SJCRH30 (cell line): Measurements from ENCODE around the gene NAGLU. TPM values are rescaled to one million over a fixed set of nuclear protein-coding genes. Genes with fewer than 3 reads are reported as not detected.

Experiments
- DNase-seq, 2 experiments: peaks; one replicate each; pipeline ENCODE4 v3.0.0-alpha.2; 2015 to 2020
- H3K27ac ChIP-seq: fragments of 250-450 bp; sonication (Bioruptor Pico); 2 replicates; pipeline ENCODE4 v1.5.1; 2020; ENCODE audit warnings: mild to moderate bottlenecking, moderate library complexity
- H3K27me3 ChIP-seq: fragments of 250-450 bp; sonication (Bioruptor Pico); 2 replicates; pipeline ENCODE4 v1.5.1; 2020; ENCODE audit warnings: mild to moderate bottlenecking, moderate library complexity
- H3K36me3 ChIP-seq: fragments of 250-450 bp; sonication (Bioruptor Pico); 2 replicates; pipeline ENCODE4 v1.5.1; 2020; ENCODE audit warnings: mild to moderate bottlenecking, moderate library complexity
- H3K4me1 ChIP-seq: fragments of 250-450 bp; sonication (Bioruptor Pico); 2 replicates; pipeline ENCODE4 v1.5.1; 2020; ENCODE audit warnings: mild to moderate bottlenecking, moderate library complexity
- H3K4me3 ChIP-seq: fragments of 250-450 bp; sonication (Bioruptor Pico); 2 replicates; pipeline ENCODE4 v1.5.1; 2020; ENCODE audit warnings: mild to moderate bottlenecking, moderate library complexity
- H3K9me3 ChIP-seq: fragments of 250-450 bp; sonication (Bioruptor Pico); replicated peaks from 2 replicates; pipeline ENCODE4 v1.5.1; 2020; ENCODE audit warnings: mild to moderate bottlenecking, moderate library complexity
- total RNA-seq: library from RNA; depleted of rRNA; stranded (reverse); fragments of >200 nt; shearing (Covaris generic); gene quantifications from 2 replicates; pipeline ENCODE4 v1.2.3, GENCODE V29; 2014

The NAGLU gene
- total RNA-seq, 1 experiment from 2014 or later, result 22.2 TPM

DNA sequence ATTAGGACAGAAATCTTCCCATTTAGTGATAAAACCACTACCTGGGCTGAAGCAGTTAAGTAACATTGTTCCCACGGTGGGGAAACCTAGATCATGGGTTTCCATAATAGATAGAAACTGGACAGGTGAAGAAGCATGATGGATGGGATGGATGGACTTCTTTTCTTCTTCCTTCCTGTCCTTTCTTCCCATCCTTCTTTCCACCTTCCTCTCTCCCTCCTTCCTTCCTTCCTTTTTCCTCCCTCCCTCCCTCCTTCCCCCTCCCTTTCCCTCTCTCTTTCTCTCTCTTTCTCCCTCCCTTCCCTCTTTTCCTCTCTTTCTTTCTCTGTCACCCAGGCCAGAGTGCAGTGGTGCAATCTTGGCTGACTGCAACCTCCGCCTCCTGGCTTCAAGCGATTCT lies 38.4 kb downstream of the NAGLU start:
- H3K9me3 ChIP-seq, result no peaks in the 10 kb centered on the region
- no peak overlapping the region for H3K27ac ChIP-seq
- H3K4me1 ChIP-seq, result no peaks in the 10 kb centered on the region; the same call in 1 of the 2 replicates
- DNase-seq, result no peak
- H3K36me3 ChIP-seq, result peaks cover 50% of the 10 kb centered on the region
- no peaks in the 10 kb centered on the region for H3K27me3 ChIP-seq
- no peak overlapping the region for H3K4me3 ChIP-seq

DNA sequence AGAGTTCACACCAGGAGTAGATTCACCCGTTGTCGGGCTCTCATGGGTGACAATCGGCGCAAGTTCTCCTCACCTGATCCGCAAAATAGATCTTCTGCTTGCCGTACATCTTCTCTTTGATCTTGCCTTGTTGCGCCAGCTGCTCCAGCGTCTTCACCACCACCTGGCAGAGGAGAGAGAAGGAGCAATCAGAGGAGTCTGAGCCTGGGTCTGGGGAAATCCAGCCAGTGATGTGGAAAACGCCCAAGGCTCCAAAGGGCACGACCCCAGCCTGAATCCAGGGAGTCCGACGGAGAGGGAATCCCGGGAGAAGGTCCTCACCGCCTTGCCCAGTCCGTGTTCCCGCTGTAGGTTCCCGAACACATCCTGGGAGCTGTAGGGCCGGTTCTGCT lies 41.1 kb downstream of the NAGLU start:
- peak overlapping the region; percentile 52 for H3K27ac ChIP-seq
- H3K4me3 ChIP-seq, result peak overlapping the region; percentile 66
- no peaks in the 10 kb centered on the region for H3K27me3 ChIP-seq
- no peaks in the 10 kb centered on the region; the same call in 1 of the 2 replicates for H3K4me1 ChIP-seq
- no peak for DNase-seq
- H3K9me3 ChIP-seq, result no peaks in the 10 kb centered on the region
- peaks cover 30% of the 10 kb centered on the region for H3K36me3 ChIP-seq

DNA sequence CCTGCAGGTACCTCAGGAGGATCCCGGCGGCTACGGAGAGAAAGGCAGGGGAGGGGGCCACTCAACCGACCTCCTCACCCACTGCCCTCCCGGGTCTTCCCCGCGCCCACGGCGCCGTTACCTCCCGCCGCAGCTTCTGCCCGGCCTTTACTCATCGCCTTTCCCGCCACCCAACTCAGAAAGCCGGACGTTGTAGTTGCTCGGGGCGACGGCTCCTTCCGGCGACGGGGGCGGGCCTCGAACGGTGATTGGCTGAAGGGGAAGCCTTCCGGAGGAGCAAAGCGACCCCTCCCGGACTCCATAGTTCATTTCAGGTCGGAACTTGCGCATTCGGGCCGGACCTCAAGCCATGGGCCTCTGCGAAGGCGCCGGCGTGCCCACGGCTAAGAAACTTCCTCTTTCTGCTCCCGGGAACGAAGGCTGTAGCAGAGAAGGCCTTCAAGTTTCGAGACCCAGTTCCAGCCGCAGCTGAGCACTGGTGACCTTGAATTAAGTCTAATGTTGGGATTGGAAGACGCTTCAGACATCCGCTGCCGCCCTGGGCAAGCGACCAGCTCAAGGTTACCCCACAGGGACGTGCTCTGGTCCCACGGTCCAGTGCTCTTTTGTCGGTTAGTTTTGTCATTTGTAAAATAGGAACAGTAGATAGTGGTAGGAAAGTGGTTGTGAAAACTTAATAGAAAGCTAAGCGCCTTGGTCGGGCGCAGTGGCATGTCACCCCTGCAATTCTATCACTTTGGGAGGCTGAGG lies 41.7 kb downstream of the NAGLU start, which contains the start of gene PSMC3IP:
PSMC3IP (minus strand) TSS at position 198 of the 750 bp plus-strand sequence; CDS start at position 155, 43 bp downstream.
- no peaks in the 10 kb centered on the region; the same call in 1 of the 2 replicates for H3K4me1 ChIP-seq
- DNase-seq, result peak; percentile 95
- peak within 1 kb of the TSS; percentile 52 for H3K27ac ChIP-seq
- H3K9me3 ChIP-seq, result no peaks in the 10 kb centered on the region
- peaks cover 29% of the 10 kb centered on the region for H3K36me3 ChIP-seq
- H3K4me3 ChIP-seq, result peak within 1 kb of the TSS; percentile 66
- H3K27me3 ChIP-seq, result no peaks in the 10 kb centered on the region

DNA sequence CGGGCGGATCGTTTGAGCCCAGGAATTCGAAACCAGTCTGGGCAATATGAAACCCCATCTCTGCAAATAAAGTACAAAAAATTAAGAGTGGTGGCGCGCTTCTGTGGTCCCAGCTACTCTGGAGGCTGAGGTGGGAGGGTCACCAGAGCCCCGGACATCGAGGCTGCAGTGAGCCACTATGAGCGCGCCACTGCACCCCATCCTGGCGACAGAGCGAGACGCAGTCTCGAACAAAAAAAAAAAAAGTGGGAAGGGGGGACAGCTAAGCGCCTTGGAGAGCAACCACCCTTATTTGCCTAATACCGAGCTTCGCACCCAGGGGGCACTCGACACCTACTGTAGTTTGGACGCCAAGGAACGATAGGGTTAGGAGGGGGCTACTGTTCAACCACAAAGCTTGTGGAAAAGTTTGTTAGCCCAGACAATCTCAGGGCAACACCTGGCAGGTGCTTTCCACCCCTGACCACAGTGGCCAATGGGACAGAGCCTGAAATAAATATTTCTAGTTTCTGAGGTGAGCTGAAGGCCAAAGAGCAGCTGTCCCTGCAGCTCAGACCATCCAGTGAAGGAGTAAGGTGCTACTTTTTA lies 42.3 kb downstream of the NAGLU start:
- peak; percentile 84 to 91 for DNase-seq
- Histone ChIP-seq H3K4me3 (peak overlapping the region; percentile 66), H3K9me3 (no peaks in the 10 kb centered on the region), H3K27me3 (no peaks in the 10 kb centered on the region), H3K27ac (peak overlapping the region; percentile 52), H3K4me1 (no peaks in the 10 kb centered on the region; the same call in 1 of the 2 replicates), H3K36me3 (peaks cover 22% of the 10 kb centered on the region)

DNA sequence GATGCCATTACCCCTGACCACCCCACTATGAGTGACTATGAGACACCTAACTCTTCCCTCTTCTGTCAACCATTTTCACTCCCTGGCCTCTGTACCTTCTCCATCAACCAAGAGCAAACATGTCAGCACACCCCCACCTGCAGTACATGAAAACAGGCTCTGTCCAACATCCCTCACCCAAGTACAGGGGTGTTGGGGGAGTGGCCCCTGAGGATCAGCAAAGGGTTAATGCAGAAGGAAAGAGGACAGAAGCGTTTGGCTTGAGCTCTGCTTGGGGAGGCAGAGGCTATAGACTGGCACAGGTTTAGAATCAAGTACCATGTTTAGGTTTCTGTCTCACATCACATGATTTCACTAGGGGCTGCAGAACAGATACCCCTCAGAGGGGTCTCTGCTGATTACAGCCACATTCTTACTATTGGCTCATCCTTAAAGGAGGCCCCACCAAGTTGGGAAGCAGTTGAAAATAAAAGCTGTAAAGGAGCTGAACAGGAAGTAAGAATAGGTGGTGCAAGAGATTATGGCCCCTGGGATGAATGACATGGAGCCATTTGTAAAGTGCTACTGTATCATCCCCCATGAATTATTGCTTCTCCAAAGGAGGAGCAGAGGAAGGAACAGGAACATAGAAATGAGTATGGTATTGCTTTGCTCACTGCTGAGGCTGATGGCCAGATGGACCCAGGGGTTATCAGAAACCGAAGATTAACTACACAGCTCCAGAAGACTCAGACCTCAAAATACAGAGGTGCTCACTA lies 43.9 kb downstream of the NAGLU start:
- Histone ChIP-seq H3K36me3 (peaks cover 14% of the 10 kb centered on the region), H3K4me1 (no peaks in the 10 kb centered on the region; the same call in 1 of the 2 replicates), H3K27me3 (no peaks in the 10 kb centered on the region), H3K4me3 (no peak overlapping the region), H3K9me3 (no peaks in the 10 kb centered on the region), H3K27ac (no peak overlapping the region)
- no peak for DNase-seq

DNA sequence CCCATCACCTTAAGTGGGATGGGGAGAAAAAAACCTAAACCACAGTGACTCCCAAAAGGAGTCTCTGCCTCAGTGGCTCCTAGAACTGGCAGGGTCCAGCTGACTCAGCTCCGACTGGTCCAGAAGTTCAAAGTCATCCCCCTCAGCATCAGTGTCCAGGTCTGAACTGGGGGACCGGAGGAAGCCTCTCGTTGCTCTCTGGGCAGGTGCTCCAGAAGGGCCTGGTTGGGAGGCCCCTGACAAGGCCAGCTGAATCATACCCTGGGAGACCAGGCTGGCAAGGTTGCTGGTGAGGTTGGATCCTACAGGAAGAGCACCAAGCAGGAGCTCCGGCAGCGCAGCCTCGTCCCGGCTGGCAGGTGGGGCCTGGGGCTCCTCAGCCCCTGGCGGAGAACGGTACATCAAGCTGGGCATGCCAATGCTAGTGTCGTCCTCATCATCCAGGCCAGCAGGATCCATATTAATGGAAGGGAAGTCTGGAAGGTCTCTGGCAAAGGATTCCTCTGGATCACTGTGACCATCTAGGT lies 45.8 kb downstream of the NAGLU start:
- H3K4me1 ChIP-seq, result no peaks in the 10 kb centered on the region
- H3K9me3 ChIP-seq, result no peaks in the 10 kb centered on the region
- H3K27ac ChIP-seq, result no peak overlapping the region
- H3K4me3 ChIP-seq, result no peak overlapping the region
- no peak for DNase-seq
- no peaks in the 10 kb centered on the region for H3K27me3 ChIP-seq
- peaks cover 13% of the 10 kb centered on the region for H3K36me3 ChIP-seq

DNA sequence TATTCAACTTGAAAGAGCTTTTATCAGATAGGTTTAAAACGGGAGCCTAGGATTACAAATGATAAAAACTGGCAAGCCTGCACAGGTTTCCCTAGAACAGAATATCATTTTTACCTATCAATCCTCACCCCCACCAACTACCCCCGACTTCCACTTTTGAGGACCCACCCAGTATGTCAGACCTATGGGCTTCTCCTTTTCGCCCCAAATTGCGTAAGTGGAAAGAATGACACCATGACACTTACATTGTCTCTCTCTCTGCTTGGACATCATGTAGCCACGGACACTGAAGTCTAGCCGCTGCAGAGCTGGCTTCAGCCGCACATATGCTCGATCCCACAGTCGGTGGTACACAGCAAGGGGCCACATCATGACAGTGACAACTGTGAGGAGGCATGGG lies 48.8 kb downstream of the NAGLU start:
- no peak overlapping the region for H3K4me3 ChIP-seq
- H3K27me3 ChIP-seq, result no peaks in the 10 kb centered on the region
- H3K9me3 ChIP-seq, result no peaks in the 10 kb centered on the region
- peaks cover 19% of the 10 kb centered on the region for H3K36me3 ChIP-seq
- DNase-seq, result no peak
- no peaks in the 10 kb centered on the region for H3K4me1 ChIP-seq
- H3K27ac ChIP-seq, result no peak overlapping the region

DNA sequence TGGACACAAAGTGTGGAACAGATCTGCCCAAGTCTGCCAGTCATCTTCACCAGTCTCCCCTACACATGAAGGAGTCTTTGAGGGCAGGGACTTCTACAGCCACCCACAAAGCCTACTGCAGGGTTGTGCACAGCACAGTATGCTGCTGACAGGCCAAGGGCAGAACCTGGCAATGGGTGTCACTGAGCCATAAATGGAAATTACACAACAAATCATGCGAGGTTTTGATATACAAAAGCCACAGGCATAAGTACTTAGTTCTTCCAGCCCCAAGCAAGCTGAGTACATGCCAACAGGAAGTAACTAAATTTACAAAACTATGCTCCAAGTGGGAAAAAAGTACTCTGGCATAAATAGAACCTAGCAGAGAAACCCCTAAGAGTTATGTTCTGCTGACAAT lies 49.3 kb downstream of the NAGLU start:
- no peaks in the 10 kb centered on the region for H3K4me1 ChIP-seq
- H3K4me3 ChIP-seq, result no peak overlapping the region
- peaks cover 19% of the 10 kb centered on the region for H3K36me3 ChIP-seq
- no peaks in the 10 kb centered on the region for H3K27me3 ChIP-seq
- DNase-seq, result no peak
- no peak overlapping the region for H3K27ac ChIP-seq
- H3K9me3 ChIP-seq, result no peaks in the 10 kb centered on the region

DNA sequence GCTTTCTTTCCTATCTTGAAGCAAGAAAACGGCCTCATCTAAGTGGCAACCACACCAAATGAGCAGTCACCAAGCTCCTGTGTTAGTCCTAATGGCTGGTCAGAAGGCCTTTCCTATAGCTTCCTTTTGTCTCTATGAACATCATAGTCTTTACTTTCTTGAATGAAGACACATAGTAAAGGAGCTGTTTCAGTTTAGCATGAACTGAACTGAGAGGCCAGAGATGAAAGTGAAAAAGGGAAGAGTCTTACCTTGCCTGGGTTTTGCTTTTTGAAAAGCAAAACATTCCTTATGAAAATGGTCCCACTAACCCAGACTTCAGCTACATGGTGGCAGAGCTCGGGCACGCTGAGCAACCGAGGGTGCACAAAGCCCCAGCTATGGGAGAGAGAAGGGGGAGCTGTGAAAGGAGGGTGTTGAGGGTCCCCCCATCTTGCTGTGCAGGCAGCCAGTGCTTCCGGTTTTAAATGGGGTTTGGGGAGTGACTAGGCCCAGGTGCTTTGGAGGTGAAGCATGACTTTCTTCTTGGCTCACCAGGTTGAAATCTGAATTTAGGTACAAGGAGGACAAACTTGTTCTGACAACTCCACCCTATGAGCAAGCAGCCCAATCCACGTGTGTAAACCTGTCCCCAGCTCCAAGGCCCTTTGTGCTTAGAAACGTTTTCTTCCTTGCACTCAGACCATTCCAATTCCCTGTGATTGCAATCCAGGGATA lies 50.6 kb downstream of the NAGLU start:
- no peak for DNase-seq
- Histone ChIP-seq H3K36me3 (peaks cover 20% of the 10 kb centered on the region), H3K27ac (no peak overlapping the region), H3K4me1 (no peaks in the 10 kb centered on the region), H3K27me3 (no peaks in the 10 kb centered on the region), H3K4me3 (no peak overlapping the region), H3K9me3 (no peaks in the 10 kb centered on the region)

DNA sequence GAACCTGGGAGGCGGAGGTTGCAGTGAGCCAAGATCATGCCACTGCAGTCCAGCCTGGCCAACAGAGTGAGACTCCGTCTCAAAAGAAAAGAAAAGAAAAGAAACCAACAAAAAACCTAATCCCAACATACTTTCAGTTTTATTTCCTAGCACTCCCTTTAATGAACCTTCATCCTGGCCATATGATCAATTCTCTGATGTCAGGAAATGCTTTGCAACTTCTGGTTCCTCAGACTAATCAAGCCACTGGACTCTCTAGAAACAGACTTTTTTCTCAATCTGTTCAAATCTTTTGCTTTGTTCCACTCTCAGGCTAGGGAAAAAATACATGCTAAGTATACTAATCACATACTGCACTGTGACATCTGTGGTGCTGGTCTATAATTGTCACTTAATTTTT lies 54.8 kb downstream of the NAGLU start:
- H3K4me3 ChIP-seq, result no peak overlapping the region
- no peaks in the 10 kb centered on the region for H3K9me3 ChIP-seq
- peaks cover 16% of the 10 kb centered on the region for H3K36me3 ChIP-seq

DNA sequence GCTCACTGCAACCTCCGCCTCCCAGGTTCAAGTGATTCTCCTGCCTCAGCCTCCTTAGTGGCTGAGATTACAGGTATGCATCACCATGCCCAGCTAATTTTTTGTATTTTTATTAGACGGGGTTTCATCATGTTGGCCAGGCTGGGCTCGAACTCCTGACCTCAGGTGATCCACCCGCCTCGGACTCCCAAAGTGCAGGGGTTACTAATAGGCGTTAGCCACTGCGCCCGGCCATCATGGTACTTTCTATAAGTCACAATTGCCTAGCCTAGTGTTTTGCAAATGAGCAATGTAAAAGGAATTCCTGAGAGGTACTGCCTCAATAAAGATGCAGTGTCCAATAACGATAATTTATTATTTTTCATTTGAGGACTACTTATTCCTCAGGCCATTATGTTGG lies 55.4 kb downstream of the NAGLU start:
- Histone ChIP-seq H3K4me1 (no peaks in the 10 kb centered on the region), H3K4me3 (no peak overlapping the region), H3K36me3 (peaks cover 13% of the 10 kb centered on the region), H3K9me3 (no peaks in the 10 kb centered on the region), H3K27me3 (no peaks in the 10 kb centered on the region), H3K27ac (no peak overlapping the region)
- no peak for DNase-seq

More for the DNA sequence above, 54.8 kb downstream of the NAGLU start:
- no peak overlapping the region for H3K27ac ChIP-seq
- no peaks in the 10 kb centered on the region for H3K27me3 ChIP-seq
- H3K4me1 ChIP-seq, result no peaks in the 10 kb centered on the region
- no peak for DNase-seq
